Adipose tissue (tissue), 3 donors: Measurements from ENCODE around the gene ATAD3B. TPM values are rescaled to one million over a fixed set of nuclear protein-coding genes. Genes with fewer than 3 reads are reported as not detected.

Source experiments
- H3K27ac ChIP-seq: one replicate; pipeline ENCODE4 v1.5.1; 2013; ENCODE audit warnings: low read depth, low read length
- WGBS, 3 donors: extraction: QIAGEN DNeasy Blood & Tissue Kit; methylation state at CpG; one replicate each; pipeline ENCODE4 v1.1.7; 2013; 5-methylcytosine and 5-hydroxymethylcytosine counted together
- polyA plus RNA-seq, 3 donors: library from polyadenylated mRNA; stranded (reverse); fragments of 200-250 nt; gene quantifications; one replicate each; pipeline ENCODE4 v1.2.3, GENCODE V29; 2013
- donor health status: healthy with polysubstance abuse.
- donor health status: Bipolar disorder and iron deficiency.
- donor health status: healthy.

ATAD3B gene
- polyA plus RNA-seq, 3 donors, result 13.6 to 27.5 (median 14.2) TPM

- 93 to 95% (median 94%) methylated on average over 46 to 66 of the region's 66 CpGs for WGBS, 3 donors
- no peak overlapping the region for H3K27ac ChIP-seq
Observed at GRCh38 chr1:1535201-1536018, 63.8 kb downstream of the ATAD3B start.

GRCh38 chr1:1536019-1536937, 64.7 kb downstream of the ATAD3B start:
- 82 to 86% (median 84%) methylated on average over 41 to 48 of the region's 48 CpGs for WGBS, 3 donors
- no peak overlapping the region for H3K27ac ChIP-seq

DNA sequence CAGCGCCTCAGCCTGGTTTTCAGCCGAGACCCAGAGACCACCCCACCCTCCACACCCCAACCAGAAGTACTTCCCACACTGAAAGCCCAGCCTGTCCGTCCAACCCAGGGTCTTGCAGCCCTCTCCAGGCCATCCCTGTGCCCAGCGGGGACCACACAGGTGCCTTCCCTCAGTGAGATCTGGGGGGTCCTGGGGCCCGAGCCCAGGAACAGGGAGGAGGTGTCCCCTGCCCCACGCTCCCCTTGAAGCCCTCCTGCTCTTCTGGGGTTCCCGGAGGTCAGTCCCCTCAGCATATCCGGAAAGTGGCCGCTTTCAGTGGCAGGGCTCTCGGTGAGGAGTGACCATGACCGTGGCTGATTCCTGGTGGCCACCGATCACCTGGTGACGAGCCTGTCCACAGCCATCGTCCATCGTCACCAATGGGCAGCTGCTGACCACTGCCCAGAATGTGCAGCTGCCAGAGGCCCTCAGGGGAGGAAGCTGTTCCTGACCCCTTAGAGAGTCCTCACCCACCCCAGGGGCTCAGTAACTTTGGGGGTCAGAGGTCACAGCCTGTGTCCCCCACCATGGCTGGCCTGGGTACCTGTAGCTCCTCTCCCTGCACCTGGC, 65.5 kb downstream of the ATAD3B start:
- 89 to 93% (median 90%) methylated on average over 14 to 15 of the region's 15 CpGs for whole genome bisulfite sequencing, 3 donors
- no peak overlapping the region for H3K27ac ChIP-seq

DNA sequence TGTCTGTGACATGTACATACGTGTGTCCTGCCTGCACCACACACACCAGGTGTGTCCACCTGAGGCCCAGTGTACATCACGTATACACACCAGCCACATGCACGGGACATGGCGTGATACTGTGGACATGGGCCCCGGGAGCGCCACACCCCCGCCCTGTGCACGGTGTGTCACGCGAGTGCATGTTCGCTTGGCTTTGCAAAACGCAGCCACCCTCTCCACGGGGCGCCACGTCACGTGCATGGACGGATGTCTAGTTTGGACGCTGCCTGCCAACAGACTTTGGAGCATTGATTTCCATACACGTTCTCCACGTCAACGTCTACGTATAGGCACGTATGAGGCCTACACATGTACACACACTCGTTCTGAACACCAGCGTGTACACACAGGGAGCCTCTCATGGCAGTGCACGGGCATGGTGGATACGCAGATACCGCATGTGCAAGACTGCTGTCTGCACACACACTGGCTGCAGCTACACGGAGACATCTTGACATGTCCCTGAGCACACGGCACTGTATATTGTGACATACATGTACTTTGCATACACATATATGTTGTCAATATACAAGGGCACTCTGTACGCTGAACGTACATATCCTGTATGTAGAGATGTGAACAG, 66.2 kb downstream of the ATAD3B start:
- H3K27ac ChIP-seq, result no peak overlapping the region
- 94 to 95% (median 94%) methylated on average over 32 of the region's 32 CpGs for WGBS, 3 donors

DNA sequence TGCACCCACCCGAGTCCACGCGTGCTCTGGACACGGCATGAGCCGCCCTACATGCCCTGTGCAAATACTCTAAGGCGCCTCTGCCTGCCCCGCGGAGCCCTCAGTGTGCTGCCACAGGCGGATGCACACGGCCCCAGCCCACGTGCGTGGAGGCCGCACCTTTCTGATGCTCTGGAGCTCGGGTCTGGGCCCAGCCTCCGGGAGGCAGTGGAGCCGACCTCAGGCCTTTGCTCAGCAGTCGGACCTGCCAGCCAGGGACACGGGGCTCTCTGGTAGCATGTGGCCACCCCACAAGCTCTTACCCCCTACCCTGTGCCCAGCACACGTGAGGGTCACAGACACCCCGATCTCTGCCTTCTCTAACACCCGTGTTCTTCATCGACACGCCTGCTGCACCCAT, 66.8 kb downstream of the ATAD3B start:
- no peak overlapping the region for H3K27ac ChIP-seq
- 87 to 96% (median 92%) methylated on average over 23 of the region's 23 CpGs for WGBS, 3 donors

GRCh38 chr1:1538989-1539309, 67.4 kb downstream of the ATAD3B start:
- 83 to 87% (median 86%) methylated on average over 18 of the region's 18 CpGs for WGBS, 3 donors

GRCh38 chr1:1539310-1540089, 67.9 kb downstream of the ATAD3B start:
- WGBS, 3 donors, result 16 to 33% (median 19%) methylated on average over 54 to 61 of the region's 66 CpGs
- no peak overlapping the region for H3K27ac ChIP-seq

More at GRCh38 chr1:1538989-1539309, 67.4 kb downstream of the ATAD3B start:
- no peak overlapping the region for H3K27ac ChIP-seq

GRCh38 chr1:1540090-1540817, 68.7 kb downstream of the ATAD3B start, which contains the start of gene TMEM240:
TSS of gene TMEM240 (minus strand) at chr1:1540624. CDS start at chr1:1540346, 278 bp downstream.
- 0 to 1% (median 0%) methylated on average over 26 to 98 of the region's 100 CpGs for WGBS, 3 donors
- H3K27ac ChIP-seq, result no peak within 1 kb of the TSS

DNA sequence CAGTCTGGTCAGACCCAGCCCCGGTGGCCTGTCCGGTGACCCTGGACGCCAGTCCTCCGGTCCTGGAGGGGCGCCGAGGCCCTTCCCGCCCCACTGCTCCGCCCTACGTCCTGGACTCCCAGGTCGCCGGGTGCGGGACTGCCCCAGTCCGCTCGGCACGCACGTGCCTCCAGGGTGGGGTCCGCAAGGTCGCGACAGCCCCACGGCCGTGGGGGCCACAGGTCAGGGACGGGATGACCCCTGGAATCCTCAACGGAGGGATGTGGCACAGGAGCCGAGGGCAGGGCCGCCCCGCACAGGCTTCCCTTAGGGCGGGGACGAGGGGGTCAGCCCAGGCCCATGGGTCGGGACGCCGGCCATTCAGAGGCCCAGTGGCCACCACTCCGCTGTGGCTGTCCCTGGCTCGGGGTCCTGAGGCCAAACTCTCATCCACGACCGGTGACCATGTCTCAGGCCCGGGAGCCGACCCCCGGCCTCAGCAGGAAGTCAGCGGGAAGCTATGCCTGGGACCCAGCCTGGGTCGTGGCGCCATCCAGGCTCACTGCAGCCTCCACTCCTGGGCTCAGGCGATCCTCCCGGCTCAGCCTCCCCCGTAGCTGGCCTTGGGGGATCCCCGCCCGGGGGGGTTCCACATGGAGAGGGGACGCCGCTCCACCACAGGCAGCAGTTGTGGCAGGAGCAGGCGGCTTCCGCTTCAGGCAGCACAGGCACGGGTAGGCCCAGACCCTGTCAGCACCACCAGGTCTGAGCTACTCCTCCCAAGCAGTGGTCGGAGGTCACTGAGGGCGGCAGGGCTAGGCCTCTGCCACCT, 69.5 kb downstream of the ATAD3B start:
- no peak overlapping the region for H3K27ac ChIP-seq
- WGBS, 3 donors, result 55 to 65% (median 57%) methylated on average over 46 to 53 of the region's 53 CpGs

DNA sequence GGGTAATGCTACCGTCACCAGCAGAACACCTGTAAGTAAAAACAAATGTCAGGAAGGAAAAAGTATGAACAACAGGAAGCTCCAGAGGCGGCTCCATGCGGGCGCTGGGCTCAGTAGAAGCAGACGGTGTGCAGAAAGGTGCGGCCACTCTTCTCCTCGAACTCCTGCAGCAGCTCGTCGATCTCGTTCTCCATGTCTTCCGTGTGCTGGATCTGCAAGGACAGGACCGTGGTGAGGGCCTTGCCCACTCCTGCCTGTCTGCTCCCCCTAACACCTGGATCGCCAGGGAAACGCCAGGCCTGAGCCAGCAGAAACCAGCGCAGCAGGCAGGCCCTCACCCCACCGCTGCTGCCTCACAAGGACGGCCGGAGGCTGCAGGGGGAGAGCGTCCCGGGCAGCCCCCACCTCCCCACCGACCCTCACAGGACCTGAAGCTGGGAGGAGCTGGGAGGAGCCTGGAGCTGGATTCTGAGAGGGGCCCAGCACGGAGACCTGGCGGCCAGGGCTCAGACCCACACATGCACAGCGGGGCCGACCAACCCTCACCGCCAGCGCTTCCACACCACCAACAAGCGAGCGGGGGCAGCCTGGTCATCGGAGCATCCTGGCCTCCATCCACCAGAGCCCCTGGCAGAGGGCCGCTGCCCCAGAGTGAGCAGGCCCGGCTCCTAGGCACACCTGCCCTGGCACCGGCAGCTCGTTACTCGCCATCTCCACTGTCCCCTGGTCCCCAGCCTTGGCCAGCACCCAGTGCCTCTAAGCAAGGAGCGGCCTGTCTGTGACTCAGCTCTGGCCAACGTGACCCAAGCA, 70.6 kb downstream of the ATAD3B start:
- WGBS, 3 donors, result 88% methylated on average over 30 to 37 of the region's 37 CpGs
- no peak overlapping the region for H3K27ac ChIP-seq

DNA sequence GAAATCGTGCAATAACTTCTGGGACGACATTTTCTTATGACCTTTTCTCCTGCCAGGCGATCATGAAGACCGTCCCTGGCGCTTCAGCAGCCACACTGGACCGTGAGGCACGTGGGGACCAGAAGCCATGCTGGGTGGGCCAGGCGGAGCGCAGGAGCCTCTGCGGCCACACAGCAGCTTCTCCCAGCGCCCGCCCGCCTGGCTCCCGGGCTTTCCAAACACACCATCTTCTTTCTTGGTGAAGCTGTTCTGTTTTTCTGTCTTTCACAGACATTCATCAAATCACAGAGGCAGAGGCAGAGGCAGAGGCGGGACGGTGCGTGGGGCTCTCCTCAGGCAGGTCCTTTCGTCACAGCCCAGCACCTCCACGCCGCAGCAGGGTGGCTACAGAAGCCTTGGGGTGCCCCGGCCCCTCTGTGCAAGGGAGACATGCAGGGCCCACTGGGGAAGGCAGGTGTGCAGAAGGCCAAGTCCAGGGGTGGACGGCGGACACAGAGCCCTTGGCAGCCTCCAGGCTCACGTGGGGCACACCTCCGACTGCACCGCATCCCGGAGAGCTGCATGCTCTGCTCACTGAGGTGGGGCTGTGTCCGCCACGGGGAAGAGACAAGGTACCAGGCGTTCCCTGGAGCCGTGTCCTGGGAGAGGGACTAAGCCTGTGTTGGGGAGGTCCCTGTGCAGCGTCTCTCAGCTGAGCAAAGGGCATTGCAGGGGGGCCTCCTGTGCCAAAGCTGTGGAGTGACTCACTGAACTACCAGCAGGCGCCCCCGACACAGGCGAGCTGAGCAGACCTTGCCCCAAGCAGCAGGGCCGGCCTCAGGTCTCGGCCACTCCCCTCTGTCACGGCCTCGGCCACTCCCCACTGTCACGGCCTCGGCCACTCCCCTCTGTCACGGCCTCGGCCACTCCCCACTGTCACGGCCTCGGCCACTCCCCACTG, 71.5 kb downstream of the ATAD3B start:
- 84 to 90% (median 90%) methylated on average over 44 to 45 of the region's 45 CpGs for WGBS, 3 donors
- no peak overlapping the region for H3K27ac ChIP-seq

DNA sequence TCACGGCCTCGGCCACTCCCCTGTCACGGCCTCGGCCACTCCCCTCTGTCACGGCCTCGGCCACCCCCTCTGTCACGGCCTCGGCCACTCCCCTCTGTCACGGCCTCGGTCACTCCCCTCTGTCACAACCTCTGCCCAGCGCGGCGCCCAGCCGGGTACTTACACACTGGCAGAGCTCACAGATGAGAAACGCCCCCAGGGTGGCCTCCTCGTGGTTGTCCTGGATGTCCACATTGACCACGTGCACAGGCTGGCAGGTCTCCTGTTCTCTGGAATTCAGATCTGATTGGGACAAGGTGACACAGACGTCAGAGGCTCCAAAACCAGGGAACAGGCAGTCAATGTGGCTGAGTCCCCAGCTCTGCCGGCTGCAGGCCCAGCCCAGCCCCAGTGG, 72.1 kb downstream of the ATAD3B start:
- no peak overlapping the region for H3K27ac ChIP-seq
- 62 to 85% (median 68%) methylated on average over 18 to 19 of the region's 19 CpGs for WGBS, 3 donors

DNA sequence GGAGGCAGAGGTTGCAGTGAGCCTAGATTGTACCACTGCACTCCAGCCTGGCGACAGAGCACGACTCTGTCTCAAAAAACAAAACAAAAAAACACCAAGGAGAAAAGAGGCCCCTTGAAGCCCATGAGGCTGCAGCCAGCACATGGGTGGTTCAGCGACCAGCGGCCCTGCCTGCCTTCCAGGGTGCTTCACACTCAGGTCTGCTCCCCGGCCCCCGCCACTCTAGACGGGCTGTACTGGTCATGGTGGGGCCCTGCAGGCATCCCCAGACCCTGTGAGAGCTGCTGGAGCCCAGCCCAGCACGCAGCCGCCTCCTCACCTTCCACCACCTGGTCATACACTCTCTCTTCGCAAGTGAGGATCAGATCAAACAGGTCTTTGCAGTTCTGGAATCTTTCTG, 73.0 kb downstream of the ATAD3B start:
- H3K27ac ChIP-seq, result no peak overlapping the region
- 89 to 92% (median 90%) methylated on average over 9 to 10 of the region's 10 CpGs for whole genome bisulfite sequencing, 3 donors
